A673 (cell line): ENCODE data around the gene NHS. TPM values are rescaled to one million over a fixed set of nuclear protein-coding genes. Genes with fewer than 3 reads are reported as not detected.

Experiments
- BruUV-seq: library from RNA; stranded (reverse); fragments of 400-500 nt; replicated peaks from 2 replicates; lab custom pipeline; 2021; lab: Mats Ljungman, UMichigan
- CTCF ChIA-PET: fragments of 300-600 bp; sonication (Branson Sonifier 250); formaldehyde crosslinking; loops from one replicate; lab custom pipeline; 2022; ENCODE audit warnings: antibody characterized with exemption; lab: Charles Lee
- POLR2A ChIA-PET: fragments of 300-600 bp; sonication (Branson Sonifier 250); formaldehyde crosslinking; loops from one replicate; lab custom pipeline; 2022; ENCODE audit warnings: antibody characterized with exemption; ENCODE audit not compliant: low non-redundant PET; lab: Charles Lee
- DNase-seq: peaks from one replicate; pipeline ENCODE4 v3.0.0-alpha.2; 2015; ENCODE audit warnings: low spot score
- H3K27ac ChIP-seq: fragments of 200-600 bp; sonication (generic); 2 replicates; pipeline ENCODE4 v1.5.1; 2016; ENCODE audit warnings: mixed run types, low read depth, mild to moderate bottlenecking, mixed read lengths, antibody characterized with exemption, low read length; ENCODE audit not compliant: poor library complexity, severe bottlenecking
- H3K27me3 ChIP-seq: fragments of 200-600 bp; sonication (generic); replicated peaks from 2 replicates; pipeline ENCODE4 v1.6.1; 2017; ENCODE audit warnings: mixed run types, low read depth, mild to moderate bottlenecking, mixed read lengths, antibody characterized with exemption, low read length; ENCODE audit not compliant: insufficient read depth, poor library complexity
- H3K36me3 ChIP-seq: fragments of 200-600 bp; sonication (generic); 2 replicates; pipeline ENCODE4 v1.6.1; 2016; ENCODE audit warnings: mixed run types, mild to moderate bottlenecking, mixed read lengths, antibody characterized with exemption, low read length; ENCODE audit not compliant: insufficient read depth, poor library complexity, severe bottlenecking
- H3K4me1 ChIP-seq: fragments of 200-600 bp; sonication (generic); 2 replicates; pipeline ENCODE4 v1.6.1; 2017; ENCODE audit warnings: mixed run types, mild to moderate bottlenecking, mixed read lengths, antibody characterized with exemption, low read length; ENCODE audit not compliant: insufficient read depth, poor library complexity, severe bottlenecking
- H3K4me3 ChIP-seq: fragments of 200-600 bp; sonication (generic); 2 replicates; pipeline ENCODE4 v1.5.1; 2016; ENCODE audit warnings: low read depth, mixed run types, mild to moderate bottlenecking, mixed read lengths, low read length; ENCODE audit not compliant: poor library complexity, severe bottlenecking
- H3K9me3 ChIP-seq: fragments of 200-600 bp; sonication (generic); 2 replicates; pipeline ENCODE4 v1.6.1; 2016; ENCODE audit warnings: mixed run types, low read depth, mild to moderate bottlenecking, mixed read lengths, antibody characterized with exemption, low read length; ENCODE audit not compliant: poor library complexity, severe bottlenecking
- CTCF ChIP-seq: fragments of 300-800, 200-600 bp; sonication (generic); conservative IDR thresholded peaks from 2 replicates; pipeline ENCODE4 v1.5.1; 2017; ENCODE audit warnings: low read depth, mild to moderate bottlenecking, antibody characterized with exemption, low read length, moderate library complexity, mixed read lengths
- EZH2 ChIP-seq: fragments of 200-600 bp; sonication (generic); IDR thresholded peaks from 2 replicates; pipeline ENCODE4 v1.6.1; 2017; ENCODE audit warnings: borderline replicate concordance, low read depth, mild to moderate bottlenecking, mixed read lengths, antibody characterized with exemption, low read length; ENCODE audit not compliant: poor library complexity, severe bottlenecking
- intact Hi-C: fragments of 100-400 bp; cut with micrococcal nuclease; formaldehyde crosslinking; loops from one replicate; pipeline ENCODE4 v1.10.0; 2022; ENCODE audit not compliant: unreplicated experiment
- total RNA-seq: library from RNA; stranded (reverse); gene quantifications from 2 replicates; pipeline ENCODE4 v1.2.3, GENCODE V29; 2021

The NHS gene
- total RNA-seq, 1 experiment from 2014 or later: 0.37 TPM

GRCh38 chrX:17692709-17693346 is 317.8 kb downstream of the NHS start:
- Histone ChIP-seq H3K27me3 (peaks cover 5% of the 10 kb centered on the region), H3K9me3 (no peaks in the 10 kb centered on the region), H3K4me3 (no peak overlapping the region), H3K27ac (no peak overlapping the region), H3K36me3 (no peaks in the 10 kb centered on the region), H3K4me1 (no peaks in the 10 kb centered on the region)
- no TSS peak for BruUV-seq
- TF ChIP-seq CTCF (no peak), EZH2 (no peak)
- ChIA-PET CTCF (no interaction called here), POLR2A (no interaction called here)
- intact Hi-C loops: loop anchor here (5.0 kb wide), 2 partner anchors 451 to 571 kb away; no protein-coding TSS in a partner anchor
- DNase-seq: peak; percentile 24

- Histone ChIP-seq H3K9me3 (no peaks in the 10 kb centered on the region), H3K36me3 (no peaks in the 10 kb centered on the region), H3K27me3 (peaks cover 5% of the 10 kb centered on the region), H3K27ac (no peak overlapping the region), H3K4me3 (no peak overlapping the region), H3K4me1 (no peaks in the 10 kb centered on the region)
- TF ChIP-seq EZH2: no peak
- no peak for TF ChIP-seq CTCF
- CTCF ChIA-PET: no interaction called here
- BruUV-seq: no TSS peak
- peak; percentile 6 for DNase-seq
- intact Hi-C loops: no loop called here
- POLR2A ChIA-PET: no interaction called here
Observed at GRCh38 chrX:17697191-17697590, 322.2 kb downstream of the NHS start.

- ChIA-PET POLR2A (no interaction called here), CTCF (no interaction called here)
- Histone ChIP-seq H3K27ac (no peak overlapping the region), H3K27me3 (no peaks in the 10 kb centered on the region), H3K36me3 (no peaks in the 10 kb centered on the region), H3K4me3 (no peak overlapping the region), H3K9me3 (no peaks in the 10 kb centered on the region), H3K4me1 (no peaks in the 10 kb centered on the region)
- no peak for DNase-seq
- intact Hi-C loops: no loop called here
- TF ChIP-seq CTCF (no peak), EZH2 (no peak)
- BruUV-seq: no TSS peak
Observed at GRCh38 chrX:17700976-17701375, 326.0 kb downstream of the NHS start.
